Measurements from ENCODE around the gene NFYB. TPM values are rescaled to one million over a fixed set of nuclear protein-coding genes. Genes with fewer than 3 reads are reported as not detected.

The NFYB gene
- total RNA-seq, 1 experiment from 2014 or later: 22.4 TPM

- ATAC-seq (no peak), DNase-seq (ENCODE audit: low read depth, low spot score) (no peak)
- Histone ChIP-seq H3K9me2 (ENCODE audit: insufficient read depth) (no peaks in the 10 kb centered on the region), H3K9me3 (ENCODE audit: control insufficient read depth in 1 of 2, insufficient read depth in 1 of 2, low read depth in 1 of 2, low read length in 2 of 2) (no peaks in the 10 kb centered on the region), H4K20me1 (ENCODE audit: insufficient read depth) (no peaks in the 10 kb centered on the region), H3K36me3 (ENCODE audit: control insufficient read depth in 1 of 2, insufficient read depth in 2 of 2, low read length in 2 of 2) (no peaks in the 10 kb centered on the region), H3K27me3 (ENCODE audit: insufficient read depth, low read length) (no peaks in the 10 kb centered on the region), H3K9ac (ENCODE audit: low read length) (no peak overlapping the region), H3K4me1 (ENCODE audit: control insufficient read depth in 1 of 2, insufficient read depth in 2 of 2, low read length in 2 of 2) (no peaks in the 10 kb centered on the region), H3K79me2 (ENCODE audit: insufficient read depth, low read length) (no peaks in the 10 kb centered on the region), H3K4me2 (ENCODE audit: low read length) (no peak overlapping the region), H3K4me3 (replicated peaks in 1 of 2; ENCODE audit: low read depth in 1 of 2, low read length in 2 of 2) (no peak overlapping the region), H2AFZ (ENCODE audit: low read depth, low read length, poor library complexity, severe bottlenecking) (no peak overlapping the region), H3K27ac (ENCODE audit: low read depth, low read length) (no peak overlapping the region)
- CTCF ChIA-PET: interaction anchor here (1.0 kb wide), 1 partner anchor 18 kb away, joined by 5 read pairs; no protein-coding TSS in a partner anchor
- no TSS peak for BruUV-seq (replicated peaks)
- POLR2A ChIA-PET: no interaction called here
- TF ChIP-seq SP1 (IDR thresholded peaks at IDR 0.05; ENCODE audit: low read depth) (no peak), CBX3 (IDR thresholded peaks at IDR 0.05; ENCODE audit: low read depth) (no peak)
- RAD21 ChIA-PET (ENCODE audit: low non-redundant PET in 1 of 2, low total read pairs in 2 of 2, uncharacterized antibody in 2 of 2, unreplicated experiment in 2 of 2): no interaction called here
- intact Hi-C loops (cut with micrococcal nuclease): no loop called here
Measured at GRCh38 chr12:104090685-104091084, 47.3 kb downstream of the NFYB start.

- Histone ChIP-seq H3K36me3 (ENCODE audit: control insufficient read depth in 1 of 2, insufficient read depth in 2 of 2, low read length in 2 of 2) (no peaks in the 10 kb centered on the region), H2AFZ (ENCODE audit: low read depth, low read length, poor library complexity, severe bottlenecking) (no peak overlapping the region), H3K9ac (ENCODE audit: low read length) (no peak overlapping the region), H3K79me2 (ENCODE audit: insufficient read depth, low read length) (no peaks in the 10 kb centered on the region), H3K4me1 (ENCODE audit: control insufficient read depth in 1 of 2, insufficient read depth in 2 of 2, low read length in 2 of 2) (no peaks in the 10 kb centered on the region), H3K27me3 (ENCODE audit: insufficient read depth, low read length) (no peaks in the 10 kb centered on the region), H3K9me3 (ENCODE audit: control insufficient read depth in 1 of 2, insufficient read depth in 1 of 2, low read depth in 1 of 2, low read length in 2 of 2) (no peaks in the 10 kb centered on the region), H3K27ac (ENCODE audit: low read depth, low read length) (no peak overlapping the region), H3K4me2 (ENCODE audit: low read length) (no peak overlapping the region), H4K20me1 (ENCODE audit: insufficient read depth) (no peaks in the 10 kb centered on the region), H3K4me3 (replicated peaks in 1 of 2; ENCODE audit: low read depth in 1 of 2, low read length in 2 of 2) (no peak overlapping the region), H3K9me2 (ENCODE audit: insufficient read depth) (no peaks in the 10 kb centered on the region)
- RAD21 ChIA-PET (ENCODE audit: low non-redundant PET in 1 of 2, low total read pairs in 2 of 2, uncharacterized antibody in 2 of 2, unreplicated experiment in 2 of 2): no interaction called here
- ATAC-seq (no peak), DNase-seq (ENCODE audit: low read depth, low spot score) (no peak)
- BruUV-seq (replicated peaks): no TSS peak
- intact Hi-C loops (cut with micrococcal nuclease): no loop called here
- TF ChIP-seq YY1 (IDR thresholded peaks at IDR 0.05; ENCODE audit: extremely low read depth, insufficient replicate concordance, low read depth, low read length): no peak
- POLR2A ChIA-PET: no interaction called here
- CTCF ChIA-PET: interaction anchor here (2.6 kb wide), 1 partner anchor 25 kb away, joined by 6 read pairs; no protein-coding TSS in a partner anchor
Measured at GRCh38 chr12:104083769-104084475, 54.1 kb downstream of the NFYB start.
